D721Med (cell line): ENCODE results near the gene IQSEC1.

Experiments used
- DNase-seq: peaks from one replicate; pipeline ENCODE4 v3.0.0; 2011; ENCODE audit warnings: low spot score; ENCODE audit not compliant: insufficient read length
- FAIRE-seq: peaks from 2 replicates; lab custom pipeline; 2011; peaks lifted over from hg19 to GRCh38; lab: Jason Lieb, UNC
- TF ChIP-seq, protein P1 (sequence below): IDR thresholded peaks from 2 replicates; pipeline ENCODE4 v1.5.1; 2012; ENCODE audit warnings: mild to moderate bottlenecking, control low read depth; ENCODE audit not compliant: insufficient read depth; ENCODE audit errors: missing control alignments

The IQSEC1 gene

DNA sequence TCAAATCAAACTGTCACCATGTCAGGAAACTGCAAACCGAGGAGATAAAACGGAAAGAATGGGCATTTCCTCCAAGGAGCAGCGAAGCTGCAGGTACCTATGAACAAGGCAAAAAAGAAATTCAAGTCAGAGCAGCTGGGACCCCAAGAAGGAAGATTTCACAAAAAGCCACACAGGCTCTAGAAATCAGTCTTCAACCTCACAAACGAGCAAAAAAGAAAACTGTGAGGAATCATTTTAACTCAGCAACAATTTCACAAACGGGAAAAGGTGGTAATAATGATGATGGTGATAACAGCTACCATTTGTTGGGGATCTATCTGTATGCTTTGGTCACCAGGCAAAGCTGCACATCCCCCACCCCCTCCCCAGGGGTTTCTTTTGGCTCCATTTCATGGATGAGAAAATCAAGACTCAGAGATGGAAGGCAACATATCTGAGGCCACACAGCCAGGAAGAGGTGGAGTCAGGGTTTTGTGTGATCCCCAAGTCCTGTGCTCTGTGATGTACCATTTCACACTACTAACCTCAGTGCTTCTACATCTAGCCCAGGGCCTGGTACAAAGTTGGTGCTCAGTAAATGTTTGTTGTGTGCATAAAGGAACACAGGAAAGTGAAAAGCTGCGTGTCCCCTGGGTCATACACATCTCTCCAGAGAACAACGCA, 109.9 kb downstream of the IQSEC1 start:
- no peak for DNase-seq
- TF ChIP-seq, protein P1, sequence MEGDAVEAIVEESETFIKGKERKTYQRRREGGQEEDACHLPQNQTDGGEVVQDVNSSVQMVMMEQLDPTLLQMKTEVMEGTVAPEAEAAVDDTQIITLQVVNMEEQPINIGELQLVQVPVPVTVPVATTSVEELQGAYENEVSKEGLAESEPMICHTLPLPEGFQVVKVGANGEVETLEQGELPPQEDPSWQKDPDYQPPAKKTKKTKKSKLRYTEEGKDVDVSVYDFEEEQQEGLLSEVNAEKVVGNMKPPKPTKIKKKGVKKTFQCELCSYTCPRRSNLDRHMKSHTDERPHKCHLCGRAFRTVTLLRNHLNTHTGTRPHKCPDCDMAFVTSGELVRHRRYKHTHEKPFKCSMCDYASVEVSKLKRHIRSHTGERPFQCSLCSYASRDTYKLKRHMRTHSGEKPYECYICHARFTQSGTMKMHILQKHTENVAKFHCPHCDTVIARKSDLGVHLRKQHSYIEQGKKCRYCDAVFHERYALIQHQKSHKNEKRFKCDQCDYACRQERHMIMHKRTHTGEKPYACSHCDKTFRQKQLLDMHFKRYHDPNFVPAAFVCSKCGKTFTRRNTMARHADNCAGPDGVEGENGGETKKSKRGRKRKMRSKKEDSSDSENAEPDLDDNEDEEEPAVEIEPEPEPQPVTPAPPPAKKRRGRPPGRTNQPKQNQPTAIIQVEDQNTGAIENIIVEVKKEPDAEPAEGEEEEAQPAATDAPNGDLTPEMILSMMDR, result no peak
- no peak for FAIRE-seq

DNA sequence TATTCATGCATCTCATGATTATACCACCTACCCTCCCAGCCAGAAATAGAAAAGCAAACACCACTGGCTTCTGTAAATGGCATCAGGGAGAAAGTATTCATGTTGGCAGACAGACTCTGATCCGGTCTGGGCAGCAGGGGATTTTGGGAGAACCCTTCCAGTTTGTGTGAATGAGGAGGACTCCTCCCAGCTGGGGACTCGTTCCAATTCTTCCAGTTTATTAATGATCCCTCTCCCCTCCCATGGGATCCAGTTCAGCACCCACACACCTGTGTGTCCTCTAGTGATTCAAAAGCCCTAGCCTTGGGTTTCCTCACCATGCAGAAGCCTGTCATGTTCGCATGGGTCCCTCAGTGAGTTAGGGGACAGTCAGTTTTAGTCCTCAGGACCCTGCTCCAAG, 110.9 kb downstream of the IQSEC1 start:
- TF ChIP-seq, protein P1, result no peak
- FAIRE-seq, result no peak
- DNase-seq, result no peak

DNA sequence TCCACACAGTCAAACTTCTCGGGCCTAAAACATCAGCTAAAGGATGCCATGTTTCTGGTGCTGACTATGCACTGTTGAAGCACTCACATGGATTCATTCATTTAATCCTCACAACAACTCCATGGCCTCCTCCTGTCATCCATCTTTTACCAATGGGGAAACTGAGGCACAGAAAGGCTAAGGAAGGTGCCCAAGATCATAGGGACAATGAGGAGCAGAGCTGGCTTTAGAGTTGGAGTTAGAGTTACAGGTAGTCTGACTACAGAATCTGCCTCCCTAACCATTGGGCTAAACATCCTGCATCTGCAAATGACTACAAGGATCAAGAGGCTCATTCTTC, 111.6 kb downstream of the IQSEC1 start:
- TF ChIP-seq, protein P1, result no peak
- DNase-seq, result no peak
- no peak for FAIRE-seq

DNA sequence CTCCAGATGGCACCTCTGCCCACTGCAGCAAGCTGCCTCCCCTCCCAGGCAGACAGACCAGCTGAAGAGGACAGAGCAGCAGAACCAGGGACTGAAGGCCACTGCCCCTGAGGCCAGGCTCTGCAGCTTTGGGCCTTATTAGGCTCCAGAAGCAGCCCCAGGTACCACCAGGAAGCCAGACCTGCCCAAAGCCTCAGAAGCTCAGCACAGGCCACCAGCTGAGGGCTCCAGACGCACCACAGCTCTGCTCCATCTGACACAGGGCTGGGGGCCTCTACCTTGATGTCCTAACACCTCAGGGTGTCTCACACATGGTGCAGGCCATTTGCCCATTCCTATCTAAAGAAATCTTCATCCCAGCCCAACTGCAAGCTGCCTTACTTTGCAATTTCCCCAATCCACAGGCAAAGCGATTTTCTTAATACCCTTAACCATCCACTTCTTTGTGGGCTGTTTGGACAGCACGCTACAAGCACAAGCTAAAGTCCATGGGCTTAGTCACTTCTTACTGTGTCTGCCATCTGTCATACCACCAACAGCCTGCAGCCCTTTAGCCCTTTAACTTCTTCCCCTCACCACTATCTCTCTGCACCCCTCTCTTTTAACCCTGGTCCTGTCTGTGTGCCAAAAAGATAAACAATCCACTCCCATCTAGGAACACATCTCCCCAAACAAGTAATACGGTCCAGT, 112.1 kb downstream of the IQSEC1 start:
- peak; percentile 87 for FAIRE-seq
- DNase-seq, result peak; percentile 73
- TF ChIP-seq, protein P1, result no peak

DNA sequence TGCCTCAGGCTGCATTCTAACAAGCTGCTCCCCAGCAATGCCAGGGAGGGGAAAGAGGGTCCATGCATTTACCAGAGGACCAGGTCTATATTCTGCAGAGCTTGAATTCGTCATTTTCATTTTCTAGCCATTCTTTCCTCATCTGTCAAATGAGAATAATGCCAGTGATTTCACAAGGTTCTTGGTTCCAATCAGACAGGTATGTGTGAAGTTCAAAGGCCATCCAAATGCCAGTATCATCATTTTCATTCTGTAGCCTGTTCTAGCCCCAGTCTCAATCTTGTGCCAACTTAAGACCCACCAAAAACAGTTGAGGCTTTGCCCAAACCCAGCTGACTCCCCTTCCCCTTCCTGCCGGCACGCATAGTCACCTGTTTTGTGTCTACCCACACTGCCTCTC, 112.7 kb downstream of the IQSEC1 start:
- DNase-seq (no peak), FAIRE-seq (no peak)
- TF ChIP-seq, protein P1, result no peak

DNA sequence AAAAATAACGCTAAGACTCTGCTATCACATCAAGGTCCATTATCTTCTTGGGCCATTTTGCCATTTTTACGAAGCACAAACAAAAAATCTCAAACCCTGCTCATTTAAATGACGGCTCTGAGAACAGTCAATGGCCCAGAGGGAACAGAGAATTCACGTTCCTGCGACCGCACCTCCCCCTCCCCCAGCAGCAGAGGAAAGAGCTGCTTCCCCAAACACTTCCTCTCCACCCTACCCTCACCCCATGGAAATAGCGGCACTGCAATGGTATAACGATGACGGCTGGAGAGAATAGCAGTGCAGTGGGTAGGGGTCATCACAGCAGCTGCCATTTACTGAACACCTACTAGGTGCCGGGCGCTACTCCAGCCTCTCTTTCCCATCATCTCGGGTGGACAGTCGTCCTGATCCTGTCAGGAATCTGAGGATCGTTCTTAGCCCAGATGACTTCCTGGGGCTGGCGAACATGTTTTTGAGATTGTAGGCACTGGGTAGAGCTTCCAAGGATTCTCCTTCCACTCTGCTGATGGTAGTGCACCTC, 113.3 kb downstream of the IQSEC1 start:
- no peak for DNase-seq

More for the DNA sequence above, 113.3 kb downstream of the IQSEC1 start:
- no peak for FAIRE-seq
- TF ChIP-seq, protein P1, result no peak
